ENCODE results near the gene ARHGAP22. TPM values are rescaled to one million over a fixed set of nuclear protein-coding genes. Genes with fewer than 3 reads are reported as not detected.

The ARHGAP22 gene
- polyA plus RNA-seq, 1 of the 3 experiments (the other 2 are of a cell fraction) = 12.4 TPM

DNA sequence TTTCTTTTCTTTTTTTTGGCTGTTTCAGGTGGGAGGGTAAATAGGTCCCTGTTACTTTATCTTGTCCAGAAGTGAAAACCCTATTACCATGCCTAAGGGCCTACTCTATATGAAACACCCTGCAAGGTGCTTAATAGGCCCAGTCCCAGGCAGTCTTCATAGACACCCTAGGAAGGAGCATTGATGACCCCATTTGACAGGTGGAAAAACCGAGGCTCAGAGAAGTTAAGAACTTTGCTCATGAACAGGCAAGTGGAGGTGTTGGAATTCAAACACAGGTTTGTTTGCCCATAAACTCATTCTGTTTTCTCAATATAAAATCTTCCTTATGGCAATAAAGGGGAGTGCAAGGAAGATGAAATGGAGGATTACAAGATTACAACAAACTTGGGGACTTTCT lies 115.8 kb downstream of the ARHGAP22 start:
- Histone ChIP-seq H3K27ac (ENCODE audit: low read depth in 2 of 2, low read length in 1 of 2) (no peak overlapping the region), H3K9me2 (no peaks in the 10 kb centered on the region), H3K36me3 (replicated peaks in 1 of 2; ENCODE audit: control insufficient read depth in 1 of 2, insufficient read depth in 2 of 2, low read length in 1 of 2) (peaks cover 0 to 18% of the 10 kb centered on the region in 2 experiments), H3K9ac (no peak overlapping the region), H3K27me3 (ENCODE audit: insufficient read depth) (no peaks in the 10 kb centered on the region), H2AFZ (ENCODE audit: low read depth) (no peak overlapping the region), H3K4me2 (no peak overlapping the region), H3K79me2 (ENCODE audit: insufficient read depth) (peaks cover 49% of the 10 kb centered on the region), H3F3A (replicated peaks; ENCODE audit: insufficient read depth) (no peaks in the 10 kb centered on the region), H3K4me3 (ENCODE audit: low read depth in 2 of 2, low read length in 1 of 2) (no peak overlapping the region), H3K9me3 (no peaks in the 10 kb centered on the region), H4K20me1 (ENCODE audit: insufficient read depth) (peaks cover 13% of the 10 kb centered on the region), H3K4me1 (ENCODE audit: control insufficient read depth in 1 of 2, insufficient read depth in 2 of 2, low read depth in 1 of 2, low read length in 1 of 2) (peaks cover 0 to 14% of the 10 kb centered on the region in 2 experiments; a peak in 2 of 4 replicates)
- 100% methylated on average over 1 of the region's 1 CpG for WGBS (ENCODE audit: low lambda C conversion rate)
- DNase-seq = no peak
- TF ChIP-seq GATA2 (CRISPR knock-in tag; IDR thresholded peaks at IDR 0.05) = no peak
- ChIA-PET POLR2A (no interaction called here), CTCF (interaction anchor here (1.0 to 2.2 kb wide), 4 partner anchors 8 to 167 kb away, joined by 3 to 6 read pairs (median 4); no protein-coding TSS in a partner anchor)

DNA sequence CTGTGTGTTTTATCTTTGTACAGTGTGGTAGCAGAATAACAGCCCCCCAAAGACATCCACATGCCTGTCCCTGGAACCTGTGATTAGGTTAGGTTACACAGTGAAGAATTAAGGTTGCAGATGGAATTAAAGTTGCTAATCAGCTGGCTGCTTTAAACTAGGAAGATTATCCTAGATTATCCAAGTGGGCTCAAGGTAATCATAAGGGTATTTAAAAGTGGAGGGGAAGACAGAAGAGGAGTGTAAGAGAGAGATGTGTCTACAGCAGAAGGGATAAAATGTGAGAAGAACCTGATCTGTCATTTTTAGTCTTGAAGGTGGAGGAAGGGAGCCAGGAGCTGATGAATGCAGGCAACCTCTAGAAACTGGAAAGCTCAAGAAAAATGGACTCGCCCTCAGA lies 117.6 kb downstream of the ARHGAP22 start:
- no peak overlapping the region for H2AFZ ChIP-seq (ENCODE audit: low read depth)
- POLR2A ChIA-PET = no interaction called here
- H3K9ac ChIP-seq = no peak overlapping the region
- no peaks in the 10 kb centered on the region for H3K27me3 ChIP-seq (ENCODE audit: insufficient read depth)
- CTCF ChIA-PET = interaction anchor here (0.9 to 1.4 kb wide), 3 partner anchors 19 to 41 kb away, joined by 3 read pairs; no protein-coding TSS in a partner anchor
- H3K79me2 ChIP-seq (ENCODE audit: insufficient read depth) = peaks cover 49% of the 10 kb centered on the region; the same call in 1 of the 2 replicates
- peaks cover 14% of the 10 kb centered on the region for H4K20me1 ChIP-seq (ENCODE audit: insufficient read depth)
- no peaks in the 10 kb centered on the region for H3F3A ChIP-seq (replicated peaks; ENCODE audit: insufficient read depth)
- TF ChIP-seq GATA2 (CRISPR knock-in tag; IDR thresholded peaks at IDR 0.05) (no peak), TCF12 (IDR thresholded peaks at IDR 0.05) (no peak), RXRA (IDR thresholded peaks at IDR 0.05; ENCODE audit: borderline replicate concordance, low read depth) (no peak), RAD21 (IDR thresholded peaks at IDR 0.05; ENCODE audit: low read length) (no peak), MXI1 (IDR thresholded peaks at IDR 0.05; ENCODE audit: low read depth, low read length) (no peak), EP300 (IDR thresholded peaks at IDR 0.05; ENCODE audit: borderline replicate concordance in 1 of 2, low read depth in 1 of 2, low read length in 1 of 2) (no peak), RCOR1 (IDR thresholded peaks at IDR 0.05; ENCODE audit: low read length) (no peak), TEAD4 (IDR thresholded peaks at IDR 0.05; ENCODE audit: borderline replicate concordance, insufficient read depth) (no peak), YY1 (IDR thresholded peaks at IDR 0.05; ENCODE audit: low read depth) (no peak)
- TF ChIP-seq, protein P1, sequence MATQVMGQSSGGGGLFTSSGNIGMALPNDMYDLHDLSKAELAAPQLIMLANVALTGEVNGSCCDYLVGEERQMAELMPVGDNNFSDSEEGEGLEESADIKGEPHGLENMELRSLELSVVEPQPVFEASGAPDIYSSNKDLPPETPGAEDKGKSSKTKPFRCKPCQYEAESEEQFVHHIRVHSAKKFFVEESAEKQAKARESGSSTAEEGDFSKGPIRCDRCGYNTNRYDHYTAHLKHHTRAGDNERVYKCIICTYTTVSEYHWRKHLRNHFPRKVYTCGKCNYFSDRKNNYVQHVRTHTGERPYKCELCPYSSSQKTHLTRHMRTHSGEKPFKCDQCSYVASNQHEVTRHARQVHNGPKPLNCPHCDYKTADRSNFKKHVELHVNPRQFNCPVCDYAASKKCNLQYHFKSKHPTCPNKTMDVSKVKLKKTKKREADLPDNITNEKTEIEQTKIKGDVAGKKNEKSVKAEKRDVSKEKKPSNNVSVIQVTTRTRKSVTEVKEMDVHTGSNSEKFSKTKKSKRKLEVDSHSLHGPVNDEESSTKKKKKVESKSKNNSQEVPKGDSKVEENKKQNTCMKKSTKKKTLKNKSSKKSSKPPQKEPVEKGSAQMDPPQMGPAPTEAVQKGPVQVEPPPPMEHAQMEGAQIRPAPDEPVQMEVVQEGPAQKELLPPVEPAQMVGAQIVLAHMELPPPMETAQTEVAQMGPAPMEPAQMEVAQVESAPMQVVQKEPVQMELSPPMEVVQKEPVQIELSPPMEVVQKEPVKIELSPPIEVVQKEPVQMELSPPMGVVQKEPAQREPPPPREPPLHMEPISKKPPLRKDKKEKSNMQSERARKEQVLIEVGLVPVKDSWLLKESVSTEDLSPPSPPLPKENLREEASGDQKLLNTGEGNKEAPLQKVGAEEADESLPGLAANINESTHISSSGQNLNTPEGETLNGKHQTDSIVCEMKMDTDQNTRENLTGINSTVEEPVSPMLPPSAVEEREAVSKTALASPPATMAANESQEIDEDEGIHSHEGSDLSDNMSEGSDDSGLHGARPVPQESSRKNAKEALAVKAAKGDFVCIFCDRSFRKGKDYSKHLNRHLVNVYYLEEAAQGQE (IDR thresholded peaks at IDR 0.05; ENCODE audit: low read depth, low read length) = no peak
- TF ChIP-seq, protein P2, sequence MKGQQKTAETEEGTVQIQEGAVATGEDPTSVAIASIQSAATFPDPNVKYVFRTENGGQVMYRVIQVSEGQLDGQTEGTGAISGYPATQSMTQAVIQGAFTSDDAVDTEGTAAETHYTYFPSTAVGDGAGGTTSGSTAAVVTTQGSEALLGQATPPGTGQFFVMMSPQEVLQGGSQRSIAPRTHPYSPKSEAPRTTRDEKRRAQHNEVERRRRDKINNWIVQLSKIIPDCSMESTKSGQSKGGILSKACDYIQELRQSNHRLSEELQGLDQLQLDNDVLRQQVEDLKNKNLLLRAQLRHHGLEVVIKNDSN (IDR thresholded peaks at IDR 0.05; ENCODE audit: borderline replicate concordance, low read depth) = no peak
- no peak overlapping the region for H3K27ac ChIP-seq (ENCODE audit: low read depth in 2 of 2, low read length in 1 of 2)
- no peaks in the 10 kb centered on the region for H3K9me3 ChIP-seq
- H3K36me3 ChIP-seq (replicated peaks in 1 of 2; ENCODE audit: control insufficient read depth in 1 of 2, insufficient read depth in 2 of 2, low read length in 1 of 2) = peaks cover 0 to 18% of the 10 kb centered on the region in 2 experiments
- DNase-seq = no peak
- 100% methylated on average over 1 of the region's 1 CpG for WGBS (ENCODE audit: low lambda C conversion rate)
- no peak overlapping the region for H3K4me2 ChIP-seq
- H3K4me3 ChIP-seq (ENCODE audit: low read depth in 2 of 2, low read length in 1 of 2) = no peak overlapping the region
- H3K4me1 ChIP-seq (ENCODE audit: control insufficient read depth in 1 of 2, insufficient read depth in 2 of 2, low read depth in 1 of 2, low read length in 1 of 2) = peaks cover 0 to 3% of the 10 kb centered on the region in 2 experiments; a peak in 1 of 4 replicates
- no peaks in the 10 kb centered on the region for H3K9me2 ChIP-seq
